Measurements from ENCODE around the gene KDM4B. TPM values are rescaled to one million over a fixed set of nuclear protein-coding genes. Genes with fewer than 3 reads are reported as not detected.

The KDM4B gene
- total and polyA plus RNA-seq, 9 of the 15 experiments (the other 6 are each of a cell fraction or from before 2014, with no cell fraction given), result 0.21 to 29.9 (median 7.3) TPM

DNA sequence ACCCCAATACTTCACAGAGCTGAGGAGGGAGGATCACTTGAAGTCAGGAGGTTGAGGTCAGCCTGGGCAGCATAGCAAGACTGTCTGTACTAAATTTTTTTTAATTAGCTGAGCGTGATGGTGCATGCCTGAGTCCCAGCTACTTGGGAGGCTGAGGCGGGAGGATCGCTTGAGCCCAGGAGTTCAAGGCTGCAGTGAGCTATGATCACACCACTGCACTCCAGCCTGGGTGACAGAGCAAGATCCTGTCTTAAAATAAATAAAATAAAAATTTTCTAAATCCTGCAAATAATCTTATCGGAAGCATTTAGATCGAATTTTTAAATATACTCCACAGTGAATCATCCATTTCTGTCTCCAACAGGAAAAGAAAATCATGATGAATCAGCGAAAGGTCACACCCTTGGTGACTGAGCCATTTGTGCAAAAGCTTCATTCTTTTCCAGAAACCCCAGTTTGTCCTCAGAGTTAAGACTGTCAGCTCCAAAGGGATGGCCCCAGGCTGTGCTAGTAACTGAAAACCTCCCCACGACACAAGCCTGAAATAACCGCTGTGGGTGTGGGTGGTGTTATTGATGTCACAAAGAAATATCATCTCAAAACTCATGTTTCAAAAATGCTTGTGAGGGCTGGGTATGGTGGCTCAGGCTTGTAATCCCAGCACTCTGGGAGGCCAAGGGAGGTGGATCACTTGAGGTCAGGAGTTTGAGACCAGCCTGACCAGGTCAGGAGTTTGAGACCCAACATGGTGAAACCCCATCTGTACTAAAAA lies 204.1 kb downstream of the KDM4B start (continued):
- TF ChIP-seq ZNF778 (CRISPR knock-in tag; IDR thresholded peaks at IDR 0.05) (no peak), ARID1B (IDR thresholded peaks at IDR 0.05) (peak; percentile 67), KDM1A (IDR thresholded peaks at IDR 0.05) (0 out of 4 replicates have a peak, but pooled peaks of 1 of the 2 experiments have one; percentile 17), FOXA3 (CRISPR knock-in tag; conservative IDR thresholded peaks at IDR 0.05 in 1 of 2, IDR thresholded peaks at IDR 0.05 in 1 of 2) (no peak), GTF2A2 (tag; IDR thresholded peaks at IDR 0.05) (no peak), JUND (IDR thresholded peaks at IDR 0.05; ENCODE audit: borderline replicate concordance, low read depth, low read length) (peak; percentile 62; the same call in 1 of the 2 replicates), JUND (tag; IDR thresholded peaks at IDR 0.05; ENCODE audit: borderline replicate concordance, low read depth, low read length) (peak; percentile 16; the same call in 1 of the 3 replicates), NONO (IDR thresholded peaks at IDR 0.05; ENCODE audit: low read depth in 2 of 2, low read length in 1 of 2) (no peak), RB1 (IDR thresholded peaks at IDR 0.05; ENCODE audit: low read depth) (no peak), MAX (CRISPR knock-in tag; IDR thresholded peaks at IDR 0.05) (no peak), CBX2 (IDR thresholded peaks at IDR 0.05; ENCODE audit: insufficient read depth, low read length, poor library complexity, severe bottlenecking) (no peak), FOSL1 (tag; conservative IDR thresholded peaks at IDR 0.05) (peak; percentile 76), EWSR1 (IDR thresholded peaks at IDR 0.05; ENCODE audit: borderline replicate concordance, low read depth, partially characterized antibody) (no peak), MAFG (tag; conservative IDR thresholded peaks at IDR 0.05) (peak; percentile 96), THRB (CRISPR knock-in tag; conservative IDR thresholded peaks at IDR 0.05) (no peak), ZNF589 (CRISPR knock-in tag; IDR thresholded peaks at IDR 0.05; ENCODE audit: low read depth) (0 out of 2 replicates have a peak, but pooled peaks have one; percentile 17), ZNF785 (CRISPR knock-in tag; IDR thresholded peaks at IDR 0.05) (no peak), NR1H2 (CRISPR knock-in tag; IDR thresholded peaks at IDR 0.05) (no peak)
- TF ChIP-seq, protein P1, sequence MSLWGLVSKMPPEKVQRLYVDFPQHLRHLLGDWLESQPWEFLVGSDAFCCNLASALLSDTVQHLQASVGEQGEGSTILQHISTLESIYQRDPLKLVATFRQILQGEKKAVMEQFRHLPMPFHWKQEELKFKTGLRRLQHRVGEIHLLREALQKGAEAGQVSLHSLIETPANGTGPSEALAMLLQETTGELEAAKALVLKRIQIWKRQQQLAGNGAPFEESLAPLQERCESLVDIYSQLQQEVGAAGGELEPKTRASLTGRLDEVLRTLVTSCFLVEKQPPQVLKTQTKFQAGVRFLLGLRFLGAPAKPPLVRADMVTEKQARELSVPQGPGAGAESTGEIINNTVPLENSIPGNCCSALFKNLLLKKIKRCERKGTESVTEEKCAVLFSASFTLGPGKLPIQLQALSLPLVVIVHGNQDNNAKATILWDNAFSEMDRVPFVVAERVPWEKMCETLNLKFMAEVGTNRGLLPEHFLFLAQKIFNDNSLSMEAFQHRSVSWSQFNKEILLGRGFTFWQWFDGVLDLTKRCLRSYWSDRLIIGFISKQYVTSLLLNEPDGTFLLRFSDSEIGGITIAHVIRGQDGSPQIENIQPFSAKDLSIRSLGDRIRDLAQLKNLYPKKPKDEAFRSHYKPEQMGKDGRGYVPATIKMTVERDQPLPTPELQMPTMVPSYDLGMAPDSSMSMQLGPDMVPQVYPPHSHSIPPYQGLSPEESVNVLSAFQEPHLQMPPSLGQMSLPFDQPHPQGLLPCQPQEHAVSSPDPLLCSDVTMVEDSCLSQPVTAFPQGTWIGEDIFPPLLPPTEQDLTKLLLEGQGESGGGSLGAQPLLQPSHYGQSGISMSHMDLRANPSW (CRISPR knock-in tag; IDR thresholded peaks at IDR 0.05), result no peak
- TF ChIP-seq, protein P2, sequence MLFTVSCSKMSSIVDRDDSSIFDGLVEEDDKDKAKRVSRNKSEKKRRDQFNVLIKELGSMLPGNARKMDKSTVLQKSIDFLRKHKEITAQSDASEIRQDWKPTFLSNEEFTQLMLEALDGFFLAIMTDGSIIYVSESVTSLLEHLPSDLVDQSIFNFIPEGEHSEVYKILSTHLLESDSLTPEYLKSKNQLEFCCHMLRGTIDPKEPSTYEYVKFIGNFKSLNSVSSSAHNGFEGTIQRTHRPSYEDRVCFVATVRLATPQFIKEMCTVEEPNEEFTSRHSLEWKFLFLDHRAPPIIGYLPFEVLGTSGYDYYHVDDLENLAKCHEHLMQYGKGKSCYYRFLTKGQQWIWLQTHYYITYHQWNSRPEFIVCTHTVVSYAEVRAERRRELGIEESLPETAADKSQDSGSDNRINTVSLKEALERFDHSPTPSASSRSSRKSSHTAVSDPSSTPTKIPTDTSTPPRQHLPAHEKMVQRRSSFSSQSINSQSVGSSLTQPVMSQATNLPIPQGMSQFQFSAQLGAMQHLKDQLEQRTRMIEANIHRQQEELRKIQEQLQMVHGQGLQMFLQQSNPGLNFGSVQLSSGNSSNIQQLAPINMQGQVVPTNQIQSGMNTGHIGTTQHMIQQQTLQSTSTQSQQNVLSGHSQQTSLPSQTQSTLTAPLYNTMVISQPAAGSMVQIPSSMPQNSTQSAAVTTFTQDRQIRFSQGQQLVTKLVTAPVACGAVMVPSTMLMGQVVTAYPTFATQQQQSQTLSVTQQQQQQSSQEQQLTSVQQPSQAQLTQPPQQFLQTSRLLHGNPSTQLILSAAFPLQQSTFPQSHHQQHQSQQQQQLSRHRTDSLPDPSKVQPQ (CRISPR knock-in tag; IDR thresholded peaks at IDR 0.05; ENCODE audit: borderline replicate concordance), result no peak
